ENCODE data around the gene ZSCAN10. TPM values are rescaled to one million over a fixed set of nuclear protein-coding genes. Genes with fewer than 3 reads are reported as not detected.

The ZSCAN10 gene
- total and polyA plus RNA-seq, 9 of the 15 experiments (the other 6 are each of a cell fraction or from before 2014, with no cell fraction given): 0.22 TPM; not detected in 8

DNA sequence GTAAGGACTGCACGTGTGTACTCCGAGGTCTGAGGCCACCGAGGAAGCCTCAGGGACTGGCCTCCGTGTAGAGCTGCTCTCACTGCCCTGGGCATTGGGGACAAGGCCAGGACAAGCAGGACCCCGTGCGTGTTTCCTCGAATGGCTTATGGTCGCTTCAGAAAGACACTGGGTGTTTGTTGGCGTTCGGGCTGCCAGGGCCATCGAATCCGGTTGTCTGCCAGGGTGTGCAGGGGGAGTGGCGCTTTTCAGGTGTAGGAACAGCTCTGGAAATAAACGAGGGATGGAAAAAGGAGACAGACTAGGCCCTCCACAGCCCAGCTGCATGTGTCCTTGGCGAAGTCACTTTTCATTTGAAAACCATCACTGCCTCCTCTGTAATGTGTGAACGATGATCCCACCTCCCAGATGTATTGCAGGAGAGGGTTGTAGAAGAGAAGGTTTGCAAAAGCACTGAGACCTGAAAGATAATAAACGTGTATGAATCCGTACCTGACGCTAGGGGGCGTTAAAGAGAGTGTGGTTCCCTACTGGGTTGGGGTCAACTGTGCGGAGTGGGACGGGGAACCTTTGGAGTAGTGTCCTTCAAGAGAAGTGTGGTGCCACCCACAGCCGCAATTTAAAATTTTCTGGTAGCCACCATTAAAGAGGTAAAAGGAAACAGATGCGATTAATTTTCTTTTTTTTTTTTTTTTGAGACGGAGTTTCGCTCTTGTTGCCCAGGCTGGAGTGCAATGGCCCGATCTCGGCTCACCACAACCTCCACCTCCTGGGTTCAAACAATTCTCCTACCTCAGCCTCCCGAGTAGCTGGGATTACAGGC is 2.1 kb upstream of the ZSCAN10 start (continued):
- TF ChIP-seq, protein P1, sequence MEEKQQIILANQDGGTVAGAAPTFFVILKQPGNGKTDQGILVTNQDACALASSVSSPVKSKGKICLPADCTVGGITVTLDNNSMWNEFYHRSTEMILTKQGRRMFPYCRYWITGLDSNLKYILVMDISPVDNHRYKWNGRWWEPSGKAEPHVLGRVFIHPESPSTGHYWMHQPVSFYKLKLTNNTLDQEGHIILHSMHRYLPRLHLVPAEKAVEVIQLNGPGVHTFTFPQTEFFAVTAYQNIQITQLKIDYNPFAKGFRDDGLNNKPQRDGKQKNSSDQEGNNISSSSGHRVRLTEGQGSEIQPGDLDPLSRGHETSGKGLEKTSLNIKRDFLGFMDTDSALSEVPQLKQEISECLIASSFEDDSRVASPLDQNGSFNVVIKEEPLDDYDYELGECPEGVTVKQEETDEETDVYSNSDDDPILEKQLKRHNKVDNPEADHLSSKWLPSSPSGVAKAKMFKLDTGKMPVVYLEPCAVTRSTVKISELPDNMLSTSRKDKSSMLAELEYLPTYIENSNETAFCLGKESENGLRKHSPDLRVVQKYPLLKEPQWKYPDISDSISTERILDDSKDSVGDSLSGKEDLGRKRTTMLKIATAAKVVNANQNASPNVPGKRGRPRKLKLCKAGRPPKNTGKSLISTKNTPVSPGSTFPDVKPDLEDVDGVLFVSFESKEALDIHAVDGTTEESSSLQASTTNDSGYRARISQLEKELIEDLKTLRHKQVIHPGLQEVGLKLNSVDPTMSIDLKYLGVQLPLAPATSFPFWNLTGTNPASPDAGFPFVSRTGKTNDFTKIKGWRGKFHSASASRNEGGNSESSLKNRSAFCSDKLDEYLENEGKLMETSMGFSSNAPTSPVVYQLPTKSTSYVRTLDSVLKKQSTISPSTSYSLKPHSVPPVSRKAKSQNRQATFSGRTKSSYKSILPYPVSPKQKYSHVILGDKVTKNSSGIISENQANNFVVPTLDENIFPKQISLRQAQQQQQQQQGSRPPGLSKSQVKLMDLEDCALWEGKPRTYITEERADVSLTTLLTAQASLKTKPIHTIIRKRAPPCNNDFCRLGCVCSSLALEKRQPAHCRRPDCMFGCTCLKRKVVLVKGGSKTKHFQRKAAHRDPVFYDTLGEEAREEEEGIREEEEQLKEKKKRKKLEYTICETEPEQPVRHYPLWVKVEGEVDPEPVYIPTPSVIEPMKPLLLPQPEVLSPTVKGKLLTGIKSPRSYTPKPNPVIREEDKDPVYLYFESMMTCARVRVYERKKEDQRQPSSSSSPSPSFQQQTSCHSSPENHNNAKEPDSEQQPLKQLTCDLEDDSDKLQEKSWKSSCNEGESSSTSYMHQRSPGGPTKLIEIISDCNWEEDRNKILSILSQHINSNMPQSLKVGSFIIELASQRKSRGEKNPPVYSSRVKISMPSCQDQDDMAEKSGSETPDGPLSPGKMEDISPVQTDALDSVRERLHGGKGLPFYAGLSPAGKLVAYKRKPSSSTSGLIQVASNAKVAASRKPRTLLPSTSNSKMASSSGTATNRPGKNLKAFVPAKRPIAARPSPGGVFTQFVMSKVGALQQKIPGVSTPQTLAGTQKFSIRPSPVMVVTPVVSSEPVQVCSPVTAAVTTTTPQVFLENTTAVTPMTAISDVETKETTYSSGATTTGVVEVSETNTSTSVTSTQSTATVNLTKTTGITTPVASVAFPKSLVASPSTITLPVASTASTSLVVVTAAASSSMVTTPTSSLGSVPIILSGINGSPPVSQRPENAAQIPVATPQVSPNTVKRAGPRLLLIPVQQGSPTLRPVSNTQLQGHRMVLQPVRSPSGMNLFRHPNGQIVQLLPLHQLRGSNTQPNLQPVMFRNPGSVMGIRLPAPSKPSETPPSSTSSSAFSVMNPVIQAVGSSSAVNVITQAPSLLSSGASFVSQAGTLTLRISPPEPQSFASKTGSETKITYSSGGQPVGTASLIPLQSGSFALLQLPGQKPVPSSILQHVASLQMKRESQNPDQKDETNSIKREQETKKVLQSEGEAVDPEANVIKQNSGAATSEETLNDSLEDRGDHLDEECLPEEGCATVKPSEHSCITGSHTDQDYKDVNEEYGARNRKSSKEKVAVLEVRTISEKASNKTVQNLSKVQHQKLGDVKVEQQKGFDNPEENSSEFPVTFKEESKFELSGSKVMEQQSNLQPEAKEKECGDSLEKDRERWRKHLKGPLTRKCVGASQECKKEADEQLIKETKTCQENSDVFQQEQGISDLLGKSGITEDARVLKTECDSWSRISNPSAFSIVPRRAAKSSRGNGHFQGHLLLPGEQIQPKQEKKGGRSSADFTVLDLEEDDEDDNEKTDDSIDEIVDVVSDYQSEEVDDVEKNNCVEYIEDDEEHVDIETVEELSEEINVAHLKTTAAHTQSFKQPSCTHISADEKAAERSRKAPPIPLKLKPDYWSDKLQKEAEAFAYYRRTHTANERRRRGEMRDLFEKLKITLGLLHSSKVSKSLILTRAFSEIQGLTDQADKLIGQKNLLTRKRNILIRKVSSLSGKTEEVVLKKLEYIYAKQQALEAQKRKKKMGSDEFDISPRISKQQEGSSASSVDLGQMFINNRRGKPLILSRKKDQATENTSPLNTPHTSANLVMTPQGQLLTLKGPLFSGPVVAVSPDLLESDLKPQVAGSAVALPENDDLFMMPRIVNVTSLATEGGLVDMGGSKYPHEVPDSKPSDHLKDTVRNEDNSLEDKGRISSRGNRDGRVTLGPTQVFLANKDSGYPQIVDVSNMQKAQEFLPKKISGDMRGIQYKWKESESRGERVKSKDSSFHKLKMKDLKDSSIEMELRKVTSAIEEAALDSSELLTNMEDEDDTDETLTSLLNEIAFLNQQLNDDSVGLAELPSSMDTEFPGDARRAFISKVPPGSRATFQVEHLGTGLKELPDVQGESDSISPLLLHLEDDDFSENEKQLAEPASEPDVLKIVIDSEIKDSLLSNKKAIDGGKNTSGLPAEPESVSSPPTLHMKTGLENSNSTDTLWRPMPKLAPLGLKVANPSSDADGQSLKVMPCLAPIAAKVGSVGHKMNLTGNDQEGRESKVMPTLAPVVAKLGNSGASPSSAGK (IDR thresholded peaks at IDR 0.05): peak; percentile 66
- TF ChIP-seq CBFB (CRISPR knock-in tag; IDR thresholded peaks at IDR 0.05): 0 out of 2 replicates have a peak, but pooled peaks have one; percentile 24
- TF ChIP-seq BHLHE40 (IDR thresholded peaks at IDR 0.05; ENCODE audit: low read length): peak; percentile 63
- no peak for TF ChIP-seq MED1 (CRISPR knock-in tag; IDR thresholded peaks at IDR 0.05; ENCODE audit: borderline replicate concordance)
- TF ChIP-seq, protein P2, sequence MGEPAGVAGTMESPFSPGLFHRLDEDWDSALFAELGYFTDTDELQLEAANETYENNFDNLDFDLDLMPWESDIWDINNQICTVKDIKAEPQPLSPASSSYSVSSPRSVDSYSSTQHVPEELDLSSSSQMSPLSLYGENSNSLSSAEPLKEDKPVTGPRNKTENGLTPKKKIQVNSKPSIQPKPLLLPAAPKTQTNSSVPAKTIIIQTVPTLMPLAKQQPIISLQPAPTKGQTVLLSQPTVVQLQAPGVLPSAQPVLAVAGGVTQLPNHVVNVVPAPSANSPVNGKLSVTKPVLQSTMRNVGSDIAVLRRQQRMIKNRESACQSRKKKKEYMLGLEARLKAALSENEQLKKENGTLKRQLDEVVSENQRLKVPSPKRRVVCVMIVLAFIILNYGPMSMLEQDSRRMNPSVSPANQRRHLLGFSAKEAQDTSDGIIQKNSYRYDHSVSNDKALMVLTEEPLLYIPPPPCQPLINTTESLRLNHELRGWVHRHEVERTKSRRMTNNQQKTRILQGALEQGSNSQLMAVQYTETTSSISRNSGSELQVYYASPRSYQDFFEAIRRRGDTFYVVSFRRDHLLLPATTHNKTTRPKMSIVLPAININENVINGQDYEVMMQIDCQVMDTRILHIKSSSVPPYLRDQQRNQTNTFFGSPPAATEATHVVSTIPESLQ (CRISPR knock-in tag; IDR thresholded peaks at IDR 0.05): no peak
- peak; percentile 28 for TF ChIP-seq CTCFL (IDR thresholded peaks at IDR 0.05; ENCODE audit: borderline replicate concordance, insufficient read depth, low read depth, low read length, poor library complexity, severe bottlenecking)
- peak; percentile 35; the same call in 1 of the 2 replicates for TF ChIP-seq ZBTB2 (IDR thresholded peaks at IDR 0.05)
- peak; percentile 20; the same call in 1 of the 2 replicates for TF ChIP-seq L3MBTL2 (IDR thresholded peaks at IDR 0.05)
